Middle frontal gyrus (tissue), 1 donor: ENCODE data around the gene SPDYE4.

ENCODE experiments used
- DNase-seq: peaks from one replicate; pipeline ENCODE4 v3.0.0-alpha.2; 2015; ENCODE audit warnings: low spot score; ENCODE audit errors: extremely low spot score

The SPDYE4 gene

DNA sequence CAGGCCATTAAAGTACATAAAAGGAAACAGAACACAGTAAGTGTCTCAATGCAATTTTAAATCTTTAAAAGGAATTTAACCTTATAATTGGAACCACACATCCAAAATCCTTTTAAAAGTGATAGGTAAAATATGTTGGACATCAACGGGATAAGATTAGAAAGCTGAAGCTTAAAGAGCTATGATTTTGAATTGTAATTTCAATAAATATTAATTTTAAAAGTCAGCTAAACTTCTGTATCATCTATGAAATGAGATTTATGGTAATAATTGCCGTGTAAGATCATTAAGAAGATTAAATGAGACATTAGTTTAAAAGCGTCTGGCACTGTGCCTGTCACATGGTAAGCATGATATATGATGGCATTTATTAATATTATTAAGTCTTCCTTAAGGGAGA, 45.0 kb downstream of the SPDYE4 start:
- DNase-seq = no peak

- no peak for DNase-seq
Measured at GRCh38 chr17:8712698-8713097, 45.6 kb downstream of the SPDYE4 start.

DNA sequence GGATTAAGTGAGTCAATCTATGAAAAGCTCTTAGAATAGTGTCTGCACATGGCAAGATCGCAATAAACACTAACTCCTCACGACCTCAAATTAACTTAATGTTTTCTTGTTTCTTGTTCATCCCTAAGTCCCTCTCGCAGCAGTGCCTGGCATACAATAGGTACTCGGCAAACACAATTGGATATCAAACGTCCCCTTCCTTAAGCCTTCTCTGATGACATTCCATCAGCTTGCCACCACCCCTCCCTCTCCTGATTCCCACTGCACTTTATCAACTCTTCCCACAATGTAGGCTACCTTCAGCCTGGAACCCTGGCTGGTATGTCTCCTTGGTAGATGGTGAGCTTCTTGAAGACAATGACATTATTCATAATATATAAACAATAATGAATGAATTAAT, 47.1 kb downstream of the SPDYE4 start:
- DNase-seq = no peak

- DNase-seq = no peak
Measured at GRCh38 chr17:8710813-8711212, 47.5 kb downstream of the SPDYE4 start.

DNA sequence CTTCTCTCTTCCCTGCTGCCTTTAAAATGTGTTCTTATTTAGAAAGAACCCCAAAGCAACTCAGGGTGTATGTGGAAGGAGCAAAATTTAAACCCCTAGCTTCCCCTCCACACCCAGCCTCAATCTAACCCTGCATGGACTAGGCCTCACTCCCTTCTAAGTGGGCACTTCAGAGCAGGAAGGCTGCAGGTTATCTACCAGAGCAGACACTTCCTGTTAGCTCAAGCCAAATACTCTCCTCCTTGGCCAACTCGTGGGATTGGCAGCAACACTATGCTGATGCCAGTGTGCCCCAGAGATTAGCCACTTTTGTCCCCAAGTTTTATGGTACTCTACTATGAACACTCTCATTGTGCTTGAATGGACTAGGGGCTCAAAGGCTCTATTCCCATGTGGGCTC, 49.3 kb downstream of the SPDYE4 start:
- no peak for DNase-seq

GRCh38 chr17:8708025-8708461, 50.3 kb downstream of the SPDYE4 start:
- no peak for DNase-seq

GRCh38 chr17:8707332-8708024, 50.9 kb downstream of the SPDYE4 start:
- DNase-seq = no peak

DNA sequence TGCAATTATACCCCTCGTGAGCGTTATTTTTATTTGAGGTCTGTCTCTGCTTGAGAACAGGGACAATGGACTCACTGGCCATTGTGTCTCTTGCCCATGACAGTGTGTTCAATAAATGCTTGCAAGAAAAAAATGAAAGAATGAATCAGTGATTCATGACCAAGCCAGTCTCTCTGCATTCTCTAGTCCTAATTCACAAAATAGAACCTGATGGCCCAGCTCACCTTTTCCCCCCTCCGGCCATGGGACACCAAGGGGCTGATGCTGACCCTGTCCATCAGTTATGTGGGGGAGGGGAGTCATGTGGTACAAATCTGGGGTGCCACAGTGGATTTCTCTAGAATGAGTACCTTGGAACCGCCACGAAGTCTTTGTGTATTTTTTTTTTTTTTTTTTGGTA, 51.9 kb downstream of the SPDYE4 start:
- DNase-seq = no peak

DNA sequence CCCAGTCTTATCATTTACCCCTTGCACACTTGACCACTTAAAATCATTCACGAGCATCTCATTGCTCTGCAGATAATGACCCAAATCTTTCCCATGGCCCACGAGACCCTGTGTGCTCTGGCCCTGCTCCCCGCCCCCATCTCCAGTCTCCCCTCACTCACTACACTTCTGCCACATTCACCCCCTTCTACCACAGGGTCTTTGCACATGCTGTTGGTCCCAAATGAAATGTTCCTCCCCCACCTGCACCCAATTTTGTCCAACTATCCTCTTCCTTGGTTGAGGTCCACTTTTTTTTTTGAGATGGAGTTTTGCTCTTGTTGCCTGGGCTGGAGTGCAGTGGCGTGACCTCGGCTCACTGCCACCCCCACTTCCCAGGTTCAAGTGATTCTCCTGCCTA, 52.9 kb downstream of the SPDYE4 start:
- no peak for DNase-seq

- DNase-seq = no peak
Measured at GRCh38 chr17:8703001-8703400, 55.3 kb downstream of the SPDYE4 start.

GRCh38 chr17:8701754-8702153, 56.6 kb downstream of the SPDYE4 start:
- DNase-seq = no peak

- DNase-seq = no peak
Measured at GRCh38 chr17:8701221-8701620, 57.1 kb downstream of the SPDYE4 start.
